OCI-LY3 (cell line): ENCODE data around the gene DDX51.

Source experiments
- H2AFZ ChIP-seq: fragments of 200-600, 300-600 bp; shearing (Covaris generic); 2 replicates; pipeline ENCODE4 v1.6.0; 2014; ENCODE audit warnings: antibody characterized with exemption, low read depth, low read length
- H3K27ac ChIP-seq: fragments of 200-600, 300-600 bp; sonication (generic); 2 replicates; pipeline ENCODE4 v1.5.1; 2014; ENCODE audit warnings: mild to moderate bottlenecking, low read length, moderate library complexity, mixed read lengths
- H3K27me3 ChIP-seq: fragments of 200-600, 300-600 bp; sonication (generic); 2 replicates; pipeline ENCODE4 v1.6.1; 2014; ENCODE audit warnings: low read depth, low read length, mixed read lengths
- H3K36me3 ChIP-seq: fragments of 200-600, 300-600 bp; sonication (generic); replicated peaks from 2 replicates; pipeline ENCODE3; 2014; ENCODE audit warnings: low read depth, low read length, mixed read lengths
- H3K4me1 ChIP-seq: fragments of 300-600, 200-600 bp; sonication (generic); 2 replicates; pipeline ENCODE4 v1.6.1; 2014; ENCODE audit warnings: low read length, mixed read lengths
- H3K4me2 ChIP-seq: fragments of 200-600, 300-600 bp; sonication (generic); 2 replicates; pipeline ENCODE4 v1.6.1; 2014; ENCODE audit warnings: low read length, mixed read lengths
- H3K4me3 ChIP-seq: fragments of 300-600, 200-600 bp; sonication (generic); 2 replicates; pipeline ENCODE4 v1.5.1; 2014; ENCODE audit warnings: antibody characterized with exemption, mild to moderate bottlenecking, low read length, moderate library complexity
- H3K79me2 ChIP-seq: fragments of 300-600, 200-600 bp; shearing (Covaris generic); 2 replicates; pipeline ENCODE4 v1.6.1; 2014; ENCODE audit warnings: mild to moderate bottlenecking, low read length, mixed read lengths
- H3K9ac ChIP-seq: fragments of 300-600, 200-600 bp; shearing (Covaris generic); 2 replicates; pipeline ENCODE4 v1.6.0; 2014; ENCODE audit warnings: mild to moderate bottlenecking, low read length, moderate library complexity
- H3K9me3 ChIP-seq: fragments of 200-600, 300-600 bp; shearing (Covaris generic); 2 replicates; pipeline ENCODE4 v1.6.1; 2014; ENCODE audit warnings: low read length, mixed read lengths; ENCODE audit not compliant: insufficient read depth
- H4K20me1 ChIP-seq: fragments of 200-600, 300-600 bp; sonication (generic); 2 replicates; pipeline ENCODE4 v1.6.1; 2016; ENCODE audit warnings: low read length, mixed read lengths; ENCODE audit not compliant: insufficient read depth
- EZH2phosphoT487 ChIP-seq: fragments of 200-600 bp; shearing (Covaris generic); IDR thresholded peaks from 2 replicates; pipeline ENCODE4 v1.6.1; 2018; ENCODE audit warnings: antibody characterized with exemption, mixed run types, low read depth
- TF ChIP-seq, protein P1 (sequence below): fragments of 200-600, 300-600 bp; sonication (generic); IDR thresholded peaks from 2 replicates; pipeline ENCODE4 v1.5.1; 2014; ENCODE audit warnings: antibody characterized with exemption, low read length, low read depth

Gene DDX51

DNA sequence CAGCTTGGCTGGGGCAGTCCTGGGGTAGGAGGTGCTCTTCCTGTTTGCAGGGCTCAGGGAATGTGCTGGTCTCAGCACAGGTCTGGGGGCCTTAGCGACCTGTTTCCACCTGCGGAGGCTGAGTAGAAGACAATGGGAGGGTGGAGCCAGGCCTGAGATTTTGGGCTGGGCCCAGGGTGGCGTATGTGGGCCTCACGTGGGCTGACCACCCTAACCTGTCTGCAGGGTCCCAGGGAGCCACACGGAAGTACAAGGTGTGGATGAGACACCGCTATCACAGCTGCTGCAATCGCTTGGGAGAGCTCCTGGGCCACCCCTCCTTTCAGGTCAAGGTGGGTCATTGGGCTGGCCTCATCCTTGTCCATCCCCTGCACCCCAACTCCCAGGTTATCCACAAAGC, 1.2 kb upstream of the DDX51 start:
- H3K27me3 ChIP-seq = no peaks in the 10 kb centered on the region
- peak overlapping the region; percentile 90; the same call in 1 of the 2 replicates for H3K9ac ChIP-seq
- no peaks in the 10 kb centered on the region for H3K9me3 ChIP-seq
- no peak overlapping the region for H3K27ac ChIP-seq
- H2AFZ ChIP-seq = no peak overlapping the region
- H3K79me2 ChIP-seq = peaks cover 69% of the 10 kb centered on the region
- peaks cover 33% of the 10 kb centered on the region for H3K36me3 ChIP-seq
- peak overlapping the region; percentile 71 for H3K4me2 ChIP-seq
- no peaks in the 10 kb centered on the region for H4K20me1 ChIP-seq
- TF ChIP-seq EZH2phosphoT487 = no peak
- TF ChIP-seq, protein P1, sequence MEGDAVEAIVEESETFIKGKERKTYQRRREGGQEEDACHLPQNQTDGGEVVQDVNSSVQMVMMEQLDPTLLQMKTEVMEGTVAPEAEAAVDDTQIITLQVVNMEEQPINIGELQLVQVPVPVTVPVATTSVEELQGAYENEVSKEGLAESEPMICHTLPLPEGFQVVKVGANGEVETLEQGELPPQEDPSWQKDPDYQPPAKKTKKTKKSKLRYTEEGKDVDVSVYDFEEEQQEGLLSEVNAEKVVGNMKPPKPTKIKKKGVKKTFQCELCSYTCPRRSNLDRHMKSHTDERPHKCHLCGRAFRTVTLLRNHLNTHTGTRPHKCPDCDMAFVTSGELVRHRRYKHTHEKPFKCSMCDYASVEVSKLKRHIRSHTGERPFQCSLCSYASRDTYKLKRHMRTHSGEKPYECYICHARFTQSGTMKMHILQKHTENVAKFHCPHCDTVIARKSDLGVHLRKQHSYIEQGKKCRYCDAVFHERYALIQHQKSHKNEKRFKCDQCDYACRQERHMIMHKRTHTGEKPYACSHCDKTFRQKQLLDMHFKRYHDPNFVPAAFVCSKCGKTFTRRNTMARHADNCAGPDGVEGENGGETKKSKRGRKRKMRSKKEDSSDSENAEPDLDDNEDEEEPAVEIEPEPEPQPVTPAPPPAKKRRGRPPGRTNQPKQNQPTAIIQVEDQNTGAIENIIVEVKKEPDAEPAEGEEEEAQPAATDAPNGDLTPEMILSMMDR = no peak
- H3K4me3 ChIP-seq = peak overlapping the region; percentile 100
- H3K4me1 ChIP-seq = peaks cover 16% of the 10 kb centered on the region

DNA sequence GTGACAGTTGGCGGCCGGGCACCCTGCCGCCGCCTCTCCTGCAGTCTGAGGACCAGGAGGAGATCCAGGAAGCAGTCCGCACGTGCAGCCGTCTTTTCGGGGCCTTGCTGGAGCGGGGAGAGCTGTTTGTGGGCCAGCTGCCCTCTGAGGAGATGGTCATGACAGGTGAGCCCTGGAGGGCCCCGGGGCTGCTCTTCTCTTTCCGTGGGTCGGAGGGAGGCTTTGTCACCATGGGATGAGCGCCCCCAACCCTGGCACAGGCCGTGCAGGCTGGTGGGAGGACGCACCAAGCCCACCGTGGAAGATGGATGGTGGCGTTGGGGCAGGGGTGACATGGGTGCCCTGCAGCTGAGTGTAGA, 670 bp upstream of the DDX51 start:
- Histone ChIP-seq H3K79me2 (peaks cover 69% of the 10 kb centered on the region), H3K9me3 (no peaks in the 10 kb centered on the region), H3K36me3 (peaks cover 38% of the 10 kb centered on the region), H3K4me2 (peak overlapping the region; percentile 71), H4K20me1 (no peaks in the 10 kb centered on the region), H3K27me3 (no peaks in the 10 kb centered on the region), H3K4me3 (peak overlapping the region; percentile 100), H3K4me1 (peaks cover 16% of the 10 kb centered on the region), H2AFZ (no peak overlapping the region), H3K27ac (no peak overlapping the region), H3K9ac (peak overlapping the region; percentile 90)
- TF ChIP-seq, protein P1 = no peak
- no peak for TF ChIP-seq EZH2phosphoT487

DNA sequence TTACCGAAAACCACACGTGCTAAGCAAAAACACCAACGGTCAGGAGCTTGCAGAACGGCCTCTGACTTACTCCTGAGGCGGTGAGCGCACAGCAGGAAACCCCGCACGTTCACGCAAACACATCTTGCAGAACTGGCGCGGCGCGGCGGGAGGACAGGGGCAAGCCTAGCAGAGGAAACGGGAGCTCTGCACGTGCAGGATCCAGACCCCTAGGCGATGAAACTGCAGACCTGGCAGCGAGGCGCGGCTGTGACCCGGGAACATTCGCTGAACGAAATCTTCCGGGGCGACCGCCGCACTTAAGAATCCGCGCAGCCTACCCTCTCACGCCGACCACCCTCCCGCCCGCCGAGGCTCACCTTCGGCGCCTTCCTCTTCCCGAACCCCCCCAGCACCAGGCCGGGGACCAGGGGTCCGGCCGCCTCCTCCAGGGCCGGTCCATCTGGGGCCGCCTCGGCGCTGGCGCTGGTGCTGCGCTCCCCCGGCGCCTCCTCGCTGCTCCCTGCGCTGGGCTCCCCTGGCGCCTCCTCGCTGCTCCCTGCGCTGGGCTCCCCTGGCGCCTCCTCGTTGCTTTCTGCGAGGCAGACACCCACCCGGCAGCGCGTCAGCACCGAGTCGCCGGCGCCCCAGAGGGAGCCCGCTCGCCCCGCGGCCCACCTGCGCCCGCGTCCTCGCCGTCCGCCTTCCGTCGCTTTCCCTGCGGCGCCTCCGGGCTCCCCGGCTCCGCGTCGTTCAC, 615 bp downstream of the DDX51 start:
- H3K27ac ChIP-seq = no peak overlapping the region
- H3K4me1 ChIP-seq = peaks cover 16% of the 10 kb centered on the region
- H4K20me1 ChIP-seq = no peaks in the 10 kb centered on the region
- H3K9ac ChIP-seq = peak overlapping the region; percentile 77
- peaks cover 47% of the 10 kb centered on the region for H3K36me3 ChIP-seq
- no peaks in the 10 kb centered on the region for H3K9me3 ChIP-seq
- H3K4me2 ChIP-seq = peak overlapping the region; percentile 97
- TF ChIP-seq EZH2phosphoT487 = no peak
- TF ChIP-seq, protein P1 = no peak
- H2AFZ ChIP-seq = no peak overlapping the region
- H3K4me3 ChIP-seq = peak overlapping the region; percentile 100
- no peaks in the 10 kb centered on the region for H3K27me3 ChIP-seq
- peaks cover 69% of the 10 kb centered on the region for H3K79me2 ChIP-seq

DNA sequence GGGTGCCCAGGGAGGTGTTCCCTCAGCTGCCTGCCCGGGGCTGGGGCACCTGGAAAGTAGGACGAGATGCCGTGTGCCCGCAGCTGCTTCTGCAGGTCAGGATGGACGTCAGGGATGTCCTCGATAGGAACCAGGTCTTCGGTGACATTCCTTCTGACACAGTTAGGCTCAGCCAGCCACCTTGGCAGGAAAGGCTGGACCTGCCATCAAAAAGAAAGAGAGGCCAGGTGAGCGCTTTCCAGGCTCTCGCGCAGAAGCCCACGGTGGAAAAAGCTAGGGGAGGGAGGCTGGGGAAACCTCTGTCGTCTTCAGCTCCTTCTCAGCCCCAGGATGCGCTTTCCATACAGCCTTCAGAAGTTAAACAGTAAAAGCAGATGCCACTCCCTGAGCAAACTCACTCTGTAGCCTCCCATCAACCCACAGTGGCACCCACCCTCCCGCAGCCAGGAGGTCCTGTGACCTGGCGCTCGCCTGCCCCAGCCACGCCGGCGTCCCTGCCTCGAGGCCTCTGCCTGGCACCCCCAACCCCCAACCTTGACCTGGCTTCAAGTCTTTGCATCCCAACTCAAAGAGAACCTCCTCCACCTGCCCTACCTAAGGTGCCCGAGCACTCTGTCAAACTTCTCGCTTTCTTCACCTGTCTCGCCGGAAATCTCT, 1.3 kb downstream of the DDX51 start:
- Histone ChIP-seq H3K27ac (no peak overlapping the region), H3K9me3 (no peaks in the 10 kb centered on the region), H3K9ac (peak overlapping the region; percentile 77), H3K27me3 (no peaks in the 10 kb centered on the region), H3K4me1 (peaks cover 16% of the 10 kb centered on the region), H4K20me1 (no peaks in the 10 kb centered on the region), H2AFZ (no peak overlapping the region), H3K4me2 (peak overlapping the region; percentile 97), H3K4me3 (peak overlapping the region; percentile 100), H3K36me3 (peaks cover 41% of the 10 kb centered on the region), H3K79me2 (peaks cover 63% of the 10 kb centered on the region)
- TF ChIP-seq EZH2phosphoT487 = no peak
- TF ChIP-seq, protein P1 = no peak
